RKO (cell line): ENCODE measurements around the gene MOSPD3.
A peak's percentile ranks its signal among the peaks of the same experiment; 100 is the strongest.

ENCODE experiments used
- DNase-seq: peaks from one replicate; pipeline ENCODE4 v3.0.0-alpha.2; 2016; ENCODE audit warnings: low spot score

MOSPD3 gene

DNA sequence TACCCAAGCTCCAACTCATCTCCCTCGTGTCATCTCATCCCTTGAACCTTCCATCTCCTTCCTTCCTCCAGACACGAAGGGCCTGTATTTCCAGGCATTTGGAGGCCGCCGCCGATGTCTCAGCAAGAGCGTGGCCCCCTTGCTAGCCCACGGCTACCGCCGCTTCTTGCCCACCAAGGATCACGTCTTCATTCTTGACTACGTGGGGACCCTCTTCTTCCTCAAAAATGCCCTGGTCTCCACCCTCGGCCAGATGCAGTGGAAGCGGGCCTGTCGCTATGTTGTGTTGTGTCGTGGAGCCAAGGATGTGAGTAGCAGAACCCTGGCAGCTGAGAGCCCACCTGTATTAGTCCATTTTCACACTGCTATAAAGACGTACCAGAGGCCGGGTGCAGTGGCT, 20.7 kb upstream of the MOSPD3 start:
- DNase-seq = no peak

DNA sequence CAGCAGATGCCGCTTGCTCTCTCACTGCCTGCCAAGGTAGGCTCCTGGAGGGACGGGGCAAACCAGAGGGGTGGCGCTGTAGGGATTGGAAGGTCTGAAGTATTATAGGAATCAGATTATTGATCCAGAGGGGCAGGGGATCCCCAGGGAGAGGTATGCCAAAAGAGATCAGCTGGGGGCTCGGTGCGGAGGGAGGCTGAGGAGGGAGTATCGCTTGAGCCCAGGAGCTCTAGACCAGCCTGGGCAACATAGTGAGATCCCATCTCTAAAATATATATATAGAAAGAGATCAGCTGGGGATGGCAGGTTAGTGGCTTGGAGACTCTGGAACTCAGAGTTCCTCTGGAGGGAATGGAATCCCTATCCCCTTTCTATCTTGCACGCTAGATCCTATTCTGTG, 17.2 kb upstream of the MOSPD3 start:
- no peak for DNase-seq

GRCh38 chr7:100598425-100598824, 13.9 kb upstream of the MOSPD3 start:
- peak; percentile 41 for DNase-seq

- DNase-seq = no peak
These were observed 12.2 kb upstream of the MOSPD3 start for GRCh38 chr7:100599911-100600729.

DNA sequence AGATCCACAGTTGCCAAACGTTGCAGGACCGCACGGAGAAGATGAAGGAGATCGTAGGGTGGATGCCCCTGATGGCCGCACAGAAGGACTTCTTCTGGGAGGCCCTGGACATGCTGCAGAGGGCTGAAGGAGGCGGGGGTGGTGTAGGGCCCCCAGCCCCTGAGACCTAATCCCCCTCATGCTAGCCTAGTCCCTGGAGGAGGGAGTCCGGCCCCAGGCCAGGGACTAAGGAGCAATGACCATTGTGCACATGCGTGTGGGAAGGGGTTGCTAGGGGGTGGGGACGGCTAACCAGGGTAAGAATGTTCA, 11.7 kb upstream of the MOSPD3 start:
- no peak for DNase-seq

GRCh38 chr7:100602889-100603725, 9.2 kb upstream of the MOSPD3 start:
- DNase-seq = no peak

DNA sequence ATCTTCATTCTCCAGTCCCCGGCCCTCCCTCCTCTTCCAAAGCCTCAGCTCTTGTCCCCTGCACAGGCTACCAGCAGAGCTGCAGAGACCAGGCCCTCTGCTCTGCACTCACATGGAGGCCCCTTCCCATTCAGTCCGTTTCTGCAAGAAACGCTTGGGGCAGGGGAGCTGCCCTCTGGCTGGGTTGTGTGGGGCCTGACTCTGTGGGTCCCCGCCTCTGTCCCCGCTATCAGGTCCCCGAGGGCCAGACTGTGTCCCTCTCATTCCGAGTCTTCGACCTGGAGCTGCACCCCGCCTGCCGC, 8.7 kb upstream of the MOSPD3 start:
- peak; percentile 47 for DNase-seq

GRCh38 chr7:100604028-100604975, 8.0 kb upstream of the MOSPD3 start:
- peak; percentile 94 for DNase-seq

- no peak for DNase-seq
These were observed 7.1 kb upstream of the MOSPD3 start for GRCh38 chr7:100604976-100605911.

- DNase-seq = no peak
These were observed 6.0 kb upstream of the MOSPD3 start for GRCh38 chr7:100606313-100606712.

DNA sequence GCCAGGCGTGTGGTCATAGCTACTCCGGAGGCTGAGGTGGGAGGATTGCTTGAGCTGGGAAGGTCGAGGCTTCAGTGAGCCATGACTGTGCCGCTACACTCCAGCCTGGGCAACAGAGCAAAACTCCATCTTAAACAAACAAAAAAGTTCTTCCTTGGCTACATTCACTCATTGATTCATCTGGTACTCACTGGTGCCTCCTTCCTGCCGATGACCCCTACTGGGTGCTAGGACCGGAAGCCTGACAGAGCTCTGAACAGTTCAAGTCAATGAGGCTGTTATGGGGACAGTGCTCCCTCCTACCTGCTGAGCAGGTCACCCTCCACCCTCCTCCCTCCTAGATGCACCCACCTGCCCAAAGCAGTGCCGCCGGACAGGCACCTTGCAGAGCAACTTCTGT, 5.2 kb upstream of the MOSPD3 start:
- DNase-seq = peak; percentile 91

DNA sequence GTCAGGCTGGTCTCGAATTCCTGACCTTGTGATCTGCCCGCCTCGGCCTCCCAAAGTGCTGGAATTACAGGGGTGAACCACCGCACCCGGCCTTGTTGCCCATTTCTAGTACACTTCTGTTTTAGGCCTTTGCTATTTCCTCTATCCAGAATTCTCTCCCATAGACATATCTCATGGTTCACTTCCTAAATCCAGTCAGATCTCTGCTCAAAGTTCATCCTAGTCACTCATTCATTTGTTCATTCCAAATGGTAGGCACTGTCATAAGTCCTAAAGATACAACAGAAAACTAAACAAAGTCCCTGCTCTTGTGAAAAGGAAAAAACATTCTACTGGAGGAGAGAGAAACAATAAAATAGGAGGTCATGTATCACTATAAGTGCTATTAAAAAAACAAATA, 2.4 kb upstream of the MOSPD3 start:
- no peak for DNase-seq

- peak; percentile 52 for DNase-seq
These were observed 520 bp downstream of the MOSPD3 start for GRCh38 chr7:100612730-100613390.

DNA sequence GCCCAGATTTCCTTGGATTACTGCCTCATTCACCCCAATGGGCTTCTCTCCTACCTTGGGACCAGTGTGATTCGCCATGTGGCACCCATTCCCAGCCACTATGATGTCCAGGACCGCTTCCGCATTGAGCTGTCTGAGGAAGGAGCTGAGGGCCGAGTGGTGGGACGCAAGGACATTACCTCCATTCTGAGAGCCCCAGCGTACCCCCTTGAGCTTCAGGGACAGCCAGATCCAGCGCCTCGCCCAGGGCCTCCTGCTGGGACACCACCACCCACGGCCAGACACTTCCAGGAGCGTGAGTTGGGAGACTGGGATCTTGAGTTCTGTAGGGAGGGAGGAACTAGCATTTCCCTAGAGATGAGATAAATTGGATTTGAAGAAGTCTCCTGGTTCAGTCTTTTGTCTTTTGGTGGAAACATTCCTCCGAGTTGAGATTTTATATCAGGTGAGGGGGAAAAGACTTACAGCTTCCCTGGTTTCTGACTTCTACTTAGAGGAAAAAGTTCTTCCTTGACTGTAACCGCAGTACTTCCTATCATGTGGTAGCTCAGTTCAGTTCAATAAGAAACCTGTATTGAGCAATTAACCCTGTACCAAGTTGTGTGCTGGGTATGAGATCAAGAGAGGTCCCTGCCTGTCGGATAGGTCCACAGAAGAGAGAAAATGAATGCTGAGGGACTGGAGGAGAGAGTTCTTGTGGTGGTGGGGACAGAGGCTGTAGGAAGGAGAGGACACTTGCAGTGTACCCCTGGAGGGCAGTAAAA, 1.3 kb downstream of the MOSPD3 start:
- DNase-seq = no peak

- peak; percentile 71 for DNase-seq
These were observed 2.0 kb downstream of the MOSPD3 start for GRCh38 chr7:100614308-100614861.

DNA sequence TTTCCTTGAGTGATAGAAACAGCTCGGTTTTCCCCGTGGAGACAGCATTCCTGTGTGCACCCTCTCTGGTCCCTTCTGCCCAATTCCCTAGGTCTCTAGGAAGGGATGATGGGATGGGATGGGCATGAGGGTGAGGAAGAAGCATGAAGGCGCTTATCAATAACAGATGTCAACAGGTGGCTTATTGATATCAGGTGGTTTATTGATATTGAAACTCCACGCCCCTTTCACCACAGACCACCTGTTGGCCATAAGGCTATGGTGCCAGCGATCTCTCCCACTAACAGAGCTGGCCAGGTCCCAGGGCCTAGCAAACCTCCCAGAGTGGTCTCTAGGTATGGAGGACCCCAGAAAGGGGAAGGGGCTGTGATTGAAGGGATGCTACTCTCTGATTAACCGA, 7.9 kb downstream of the MOSPD3 start:
- DNase-seq = no peak

- no peak for DNase-seq
These were observed 8.5 kb downstream of the MOSPD3 start for GRCh38 chr7:100620804-100621203.

DNA sequence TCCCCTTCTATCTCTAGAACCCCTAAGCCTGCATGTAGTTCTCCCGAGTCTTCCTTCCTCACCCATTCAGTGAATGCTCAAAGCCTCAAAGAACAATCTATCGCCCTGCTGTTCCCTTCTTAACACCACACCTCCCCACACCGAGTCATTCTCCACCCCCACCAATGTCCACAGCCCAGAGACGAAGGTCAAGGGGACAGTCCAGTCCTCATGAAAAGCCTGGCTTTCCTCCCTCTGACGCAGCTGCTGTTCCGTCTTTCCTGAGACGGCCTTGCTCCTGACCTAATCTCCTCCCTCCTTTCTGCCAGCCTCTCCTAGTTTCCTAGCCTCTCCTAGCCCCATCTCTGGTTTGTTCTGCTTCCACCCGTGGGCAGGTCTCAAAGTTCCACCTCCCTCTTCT, 9.2 kb downstream of the MOSPD3 start:
- no peak for DNase-seq

DNA sequence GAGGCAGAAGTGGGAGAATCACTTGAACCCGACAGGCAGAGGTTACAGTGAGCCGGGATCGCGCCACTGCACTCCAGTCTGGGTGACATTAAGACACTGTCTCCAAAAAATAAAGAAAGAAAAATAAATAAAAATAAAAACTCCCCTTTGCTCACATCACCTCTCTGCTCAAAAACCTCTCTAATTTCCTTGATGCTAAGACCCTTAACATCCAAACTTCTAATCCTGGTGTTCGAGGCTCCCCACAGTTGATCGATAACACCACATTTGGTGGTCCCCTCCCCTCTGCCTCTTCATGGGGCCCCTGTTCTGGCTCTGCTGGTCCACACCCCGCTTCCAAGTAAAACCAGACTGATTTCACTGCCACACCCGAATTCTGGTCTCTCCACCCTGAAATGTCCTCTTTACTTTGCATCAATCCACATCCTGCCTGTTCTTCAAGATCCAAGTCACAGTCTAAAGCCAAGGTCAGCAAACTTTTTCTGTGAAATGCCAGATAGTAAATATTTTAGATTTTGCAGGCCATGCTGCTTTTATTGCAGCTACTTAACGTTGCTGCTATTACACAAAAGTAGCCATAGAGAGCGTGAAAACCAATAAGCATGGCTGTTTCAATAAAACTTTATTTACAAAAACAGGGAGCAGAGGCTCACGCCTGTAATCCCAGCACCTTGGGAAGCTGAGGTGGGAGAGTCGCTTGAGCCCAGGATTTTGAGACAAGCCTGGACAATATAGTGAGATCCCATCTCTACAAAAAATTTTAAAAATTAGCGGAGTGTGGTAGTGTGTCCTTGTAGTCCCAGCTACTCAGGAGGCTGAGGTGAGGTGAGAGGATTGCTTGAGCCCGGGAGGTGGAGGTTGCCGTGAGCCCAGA, 11.8 kb downstream of the MOSPD3 start:
- DNase-seq = no peak
